Lower leg skin (tissue), 4 donors: ENCODE data around the gene NCAM1. TPM values are rescaled to one million over a fixed set of nuclear protein-coding genes. Genes with fewer than 3 reads are reported as not detected.

ENCODE experiments used
- DNase-seq, 2 donors: peaks; one replicate each; pipeline ENCODE4 v3.0.0-alpha.2; 2019; ENCODE audit warnings: low spot score in 2 of 2
- H3K4me3 ChIP-seq: fragments of 200-600 bp; sonication (generic); 2 replicates; pipeline ENCODE4 v1.5.1; 2017; ENCODE audit warnings: mild to moderate bottlenecking, low read depth; ENCODE audit not compliant: poor library complexity, severe bottlenecking
- CTCF ChIP-seq, 3 donors: fragments of 450-650 bp; IDR thresholded peaks; one replicate each; pipeline ENCODE4 v1.5.1; 2016; ENCODE audit warnings: antibody characterized with exemption in 3 of 3, mild to moderate bottlenecking in 3 of 3, moderate library complexity in 2 of 3
- POLR2A ChIP-seq, 2 donors: fragments of 450-650 bp; IDR thresholded peaks; one replicate each; pipeline ENCODE4 v1.6.1; 2016 to 2017; ENCODE audit warnings: antibody characterized with exemption in 2 of 2, mild to moderate bottlenecking in 1 of 2, moderate library complexity in 1 of 2
- WGBS, 2 donors: methylation state at CpG; one replicate each; pipeline ENCODE4 v1.1.5; 2018; 5-methylcytosine and 5-hydroxymethylcytosine counted together
- intact Hi-C: fragments of 100-400 bp; cut with DNase I; formaldehyde crosslinking; loops from one replicate; pipeline ENCODE4 v1.15.0; 2023; ENCODE audit warnings: low total_unique reads
- total RNA-seq, 4 donors: library from RNA; depleted of rRNA; stranded (reverse); fragments of >200 nt; gene quantifications; one replicate each; pipeline ENCODE4 v1.1.0, GENCODE V29; 2016

The NCAM1 gene
- total RNA-seq, 4 donors from 2014 or later: 1.7 to 7.1 (median 3.8) TPM

DNA sequence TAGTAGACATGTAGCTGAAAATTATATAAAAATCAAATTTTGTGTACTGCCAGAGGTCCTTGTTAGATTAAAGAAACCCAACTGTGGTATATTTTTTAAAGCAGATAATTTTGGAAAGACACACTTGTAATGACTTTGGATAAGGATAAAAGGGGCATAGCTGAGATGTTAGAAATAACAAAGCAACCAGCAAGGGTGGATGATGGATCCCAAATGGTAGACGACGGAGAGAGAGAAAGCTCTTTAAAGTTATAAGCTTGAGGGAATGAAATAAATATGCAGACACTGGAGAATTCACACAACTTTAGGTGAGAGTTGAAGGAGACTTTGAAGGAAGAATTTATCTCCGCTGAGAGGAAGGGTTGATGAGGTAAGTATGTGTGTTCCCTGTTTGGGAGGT is 10.6 kb downstream of the NCAM1 start:
- TF ChIP-seq POLR2A (IDR thresholded peaks at IDR 0.05) (no peak), CTCF (IDR thresholded peaks at IDR 0.05) (no peak)
- WGBS, 2 donors: 58 to 74% methylated on average over 3 of the region's 3 CpGs
- no peak for DNase-seq
- intact Hi-C loops: no loop called here
- no peak overlapping the region for H3K4me3 ChIP-seq

DNA sequence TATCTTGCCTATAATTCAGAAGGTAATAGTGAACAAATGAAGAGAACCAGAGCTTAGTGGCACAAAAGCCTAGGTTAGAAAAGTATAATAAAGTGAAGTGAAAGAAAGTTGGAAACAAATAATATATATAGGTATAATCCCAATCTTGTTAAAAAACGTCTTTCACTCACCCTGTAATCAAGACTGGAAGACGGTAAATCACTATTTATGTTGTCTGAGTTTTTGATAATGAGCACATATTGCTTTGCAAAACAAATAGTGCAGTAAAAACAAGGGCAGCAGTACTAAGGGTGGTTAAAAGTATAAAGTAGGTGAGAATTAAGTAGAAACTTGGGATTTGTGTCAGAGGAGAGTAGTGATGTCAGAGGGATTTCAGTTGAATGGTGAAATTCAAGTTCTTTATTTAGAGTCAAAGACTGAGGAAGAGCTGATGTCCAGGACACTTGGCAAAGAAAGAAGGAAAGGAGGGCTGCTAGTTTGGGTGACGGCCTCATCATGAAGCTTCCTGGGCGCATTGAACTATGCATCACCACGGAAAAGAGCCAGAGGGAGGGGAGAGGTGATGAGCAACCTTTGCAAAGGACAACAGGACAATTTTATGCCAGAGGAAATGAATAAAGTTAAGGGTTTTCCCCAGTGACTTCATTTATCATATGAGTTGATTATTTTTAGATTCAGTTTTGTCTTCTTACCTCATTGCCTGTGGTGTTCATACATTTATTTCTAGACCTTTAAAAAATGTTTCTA is 11.4 kb downstream of the NCAM1 start:
- 58 to 68% methylated on average over 5 of the region's 5 CpGs for WGBS, 2 donors

DNA sequence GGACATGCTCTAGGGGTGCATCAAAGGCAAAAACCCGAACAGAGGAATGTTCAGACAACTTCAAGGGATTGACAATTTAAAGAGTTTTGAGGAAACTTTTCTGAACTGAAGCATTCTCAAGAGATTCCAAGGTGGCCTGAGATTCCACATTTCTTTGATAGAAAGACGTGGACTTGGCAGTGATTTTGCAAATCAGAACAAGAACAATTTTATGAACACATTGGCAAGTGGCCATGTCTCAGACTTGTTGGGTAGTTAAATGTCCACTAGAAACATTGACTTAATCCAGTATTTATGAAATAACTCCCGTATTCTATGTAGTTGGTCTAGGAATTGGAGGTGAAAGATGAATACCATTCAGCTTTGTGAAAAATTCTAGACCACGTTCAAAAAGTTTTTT is 13.8 kb downstream of the NCAM1 start:
- WGBS, 2 donors: 53 to 60% methylated on average over 4 of the region's 4 CpGs
- DNase-seq: no peak
- no peak for TF ChIP-seq CTCF (IDR thresholded peaks at IDR 0.05)
- H3K4me3 ChIP-seq: no peak overlapping the region
- intact Hi-C loops: no loop called here

More for the DNA sequence above, 11.4 kb downstream of the NCAM1 start:
- intact Hi-C loops: no loop called here
- no peak for TF ChIP-seq CTCF (IDR thresholded peaks at IDR 0.05)
- TF ChIP-seq POLR2A (IDR thresholded peaks at IDR 0.05): no peak
- no peak overlapping the region for H3K4me3 ChIP-seq
- no peak for DNase-seq

GRCh38 chr11:112975493-112975892 is 14.3 kb downstream of the NCAM1 start:
- WGBS, 2 donors: 70 to 74% methylated on average over 2 of the region's 2 CpGs
- DNase-seq: no peak
- TF ChIP-seq CTCF (IDR thresholded peaks at IDR 0.05) (no peak), POLR2A (IDR thresholded peaks at IDR 0.05) (no peak)
- intact Hi-C loops: no loop called here
- no peak overlapping the region for H3K4me3 ChIP-seq

- WGBS, 2 donors: 3 to 14% methylated on average over 1 of the region's 1 CpG
- peak in 1 of 2 donors; percentile 33 for DNase-seq
- H3K4me3 ChIP-seq: no peak overlapping the region
- intact Hi-C loops: no loop called here
- TF ChIP-seq POLR2A (IDR thresholded peaks at IDR 0.05): no peak
- no peak for TF ChIP-seq CTCF (IDR thresholded peaks at IDR 0.05)
Measured at GRCh38 chr11:112977755-112978154, 16.5 kb downstream of the NCAM1 start.

DNA sequence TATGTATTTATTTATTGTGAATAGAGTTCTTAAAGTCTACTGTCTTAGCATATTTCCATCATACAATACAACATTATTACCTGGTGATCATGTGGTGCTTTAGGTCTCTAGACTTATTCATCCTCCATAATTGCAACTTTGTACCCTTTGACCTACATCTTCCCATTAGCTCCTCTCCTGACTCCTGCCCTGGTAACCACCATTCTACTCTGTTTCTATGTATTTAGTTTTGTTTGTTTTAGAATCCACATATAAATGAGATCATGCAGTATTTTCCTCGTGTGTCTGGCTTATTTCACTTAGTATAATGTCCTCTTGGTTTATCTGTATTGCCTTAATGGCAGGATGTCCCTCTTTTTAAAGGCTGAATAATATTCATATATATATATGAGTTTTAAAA is 22.7 kb downstream of the NCAM1 start:
- DNase-seq: no peak

More for the DNA sequence above, 22.7 kb downstream of the NCAM1 start:
- TF ChIP-seq CTCF (IDR thresholded peaks at IDR 0.05) (no peak), POLR2A (IDR thresholded peaks at IDR 0.05) (no peak)
- intact Hi-C loops: no loop called here
- no peak overlapping the region for H3K4me3 ChIP-seq
- 67 to 76% methylated on average over 1 of the region's 1 CpG for WGBS, 2 donors
